CD4-positive, alpha-beta T cell (primary cell): Measurements from ENCODE around the gene CAPN15. TPM values are rescaled to one million over a fixed set of nuclear protein-coding genes. Genes with fewer than 3 reads are reported as not detected.

Experiments
- ATAC-seq: fragments of 200-7000 bp; cut with Tn5 transposase; one replicate; pipeline ENCODE4 v1.10.0; 2022; ENCODE audit warnings: mild to moderate bottlenecking; ENCODE audit not compliant: poor library complexity
- CTCF ChIA-PET: fragments of 350-600 bp; sonication (Branson Sonifier 250); formaldehyde crosslinking; loops from one replicate; lab custom pipeline; 2021; ENCODE audit warnings: antibody characterized with exemption, inconsistent platforms; lab: Charles Lee
- POLR2A ChIA-PET: fragments of 350-600 bp; sonication (Branson Sonifier 250); formaldehyde crosslinking; loops from one replicate; lab custom pipeline; 2021; ENCODE audit warnings: antibody characterized with exemption, inconsistent platforms; lab: Charles Lee
- DNase-seq, 14 experiments: peaks; one replicate each; pipeline ENCODE4 v3.0.0-alpha.2; 2013 to 2020; ENCODE audit warnings: mixed read lengths in 2 of 14
- H3K27ac ChIP-seq, 2 donors: one replicate each; pipeline versions ENCODE4 v1.5.1 to v1.7.0; 2013; ENCODE audit warnings: low read length in 2 of 2, low read depth in 1 of 2, mild to moderate bottlenecking in 1 of 2
- H3K27me3 ChIP-seq, 2 experiments: 1 replicate in 1 of 2; 2 replicates in 1 of 2; pipeline versions ENCODE4 v1.6.1 to v1.7.0; 2013; ENCODE audit warnings: low read length in 2 of 2, control low read depth in 1 of 2, mild to moderate bottlenecking in 1 of 2, moderate library complexity in 1 of 2; ENCODE audit not compliant: insufficient read depth in 2 of 2, control insufficient read depth in 1 of 2
- H3K36me3 ChIP-seq: one replicate; pipeline ENCODE4 v1.6.1; 2013; ENCODE audit warnings: low read length, control low read depth; ENCODE audit not compliant: insufficient read depth
- H3K4me1 ChIP-seq: one replicate; pipeline ENCODE4 v1.6.1; 2013; ENCODE audit warnings: low read length, control low read depth; ENCODE audit not compliant: insufficient read depth
- H3K4me3 ChIP-seq: one replicate; pipeline ENCODE4 v1.5.1; 2013; ENCODE audit warnings: mild to moderate bottlenecking, low read length, moderate library complexity
- H3K9me3 ChIP-seq, 2 experiments: 1 replicate in 1 of 2; 2 replicates in 1 of 2; pipeline versions ENCODE4 v1.6.1 to v1.7.0; 2013; ENCODE audit warnings: low read length in 2 of 2, mild to moderate bottlenecking in 2 of 2, control low read depth in 1 of 2, moderate library complexity in 1 of 2; ENCODE audit not compliant: control insufficient read depth in 1 of 2, insufficient read depth in 1 of 2
- H3K27ac Mint-ChIP-seq: one replicate; pipeline ENCODE4 v1.8.0; 2020; ENCODE audit warnings: mixed read lengths
- H3K27me3 Mint-ChIP-seq: one replicate; pipeline ENCODE4 v1.8.0; 2021; ENCODE audit warnings: mixed read lengths
- H3K36me3 Mint-ChIP-seq: one replicate; pipeline ENCODE4 v1.8.0; 2021; ENCODE audit warnings: low read depth, mixed read lengths
- H3K4me1 Mint-ChIP-seq: one replicate; pipeline ENCODE4 v1.8.0; 2021; ENCODE audit warnings: low read depth, mixed read lengths
- H3K4me3 Mint-ChIP-seq: one replicate; pipeline ENCODE4 v1.8.0; 2020; ENCODE audit warnings: mild to moderate bottlenecking, mixed read lengths
- H3K9me3 Mint-ChIP-seq: one replicate; pipeline ENCODE4 v1.8.0; 2020; ENCODE audit warnings: mixed read lengths
- CTCF ChIP-seq: fragments of 200-600 bp; IDR thresholded peaks from one replicate; pipeline ENCODE4 v1.8.0; 2022; ENCODE audit warnings: antibody characterized with exemption, mild to moderate bottlenecking
- intact Hi-C, 2 experiments: fragments of 100-400 bp; cut with DNase I in 1 of 2; cut with micrococcal nuclease in 1 of 2; formaldehyde crosslinking; loops; one replicate each; pipeline versions ENCODE4 v1.15.1 to v1.9.0; 2023 to 2025; cut with DNase I, micrococcal nuclease
- total RNA-seq, 174 experiments: library from RNA in 2 of 174; stranded (reverse) in 2 of 174; gene quantifications; one replicate each; pipeline ENCODE4 v1.2.3 and lab custom pipeline; 2021 to 2026

CAPN15 gene
- total RNA-seq, 2 experiments from 2014 or later = 35.5 to 36.9 TPM

GRCh38 chr16:575354-576196 is 48.1 kb downstream of the CAPN15 start:
- intact Hi-C loops = no loop called here
- Histone ChIP-seq H3K27me3 (no peaks in the 10 kb centered on the region), H3K4me1 (peaks cover 14% of the 10 kb centered on the region), H3K36me3 (peaks cover 6% of the 10 kb centered on the region), H3K27ac (no peak overlapping the region), H3K4me3 (no peak overlapping the region), H3K9me3 (no peaks in the 10 kb centered on the region)
- Mint-ChIP-seq H3K36me3 (peaks cover 4% of the 10 kb centered on the region), H3K27me3 (no peaks in the 10 kb centered on the region), H3K4me3 (no peak overlapping the region), H3K27ac (no peak overlapping the region), H3K4me1 (peaks cover 15% of the 10 kb centered on the region), H3K9me3 (no peaks in the 10 kb centered on the region)
- no peak for DNase-seq
- ATAC-seq = no peak
- ChIA-PET CTCF (no interaction called here), POLR2A (no interaction called here)
- no peak for TF ChIP-seq CTCF

GRCh38 chr16:576197-576822 is 48.8 kb downstream of the CAPN15 start:
- Histone ChIP-seq H3K27ac (no peak overlapping the region), H3K4me1 (peaks cover 7% of the 10 kb centered on the region), H3K27me3 (no peaks in the 10 kb centered on the region), H3K36me3 (peaks cover 6% of the 10 kb centered on the region), H3K4me3 (no peak overlapping the region), H3K9me3 (no peaks in the 10 kb centered on the region)
- no peaks in the 10 kb centered on the region for H3K36me3 Mint-ChIP-seq
- CTCF ChIA-PET = no interaction called here
- peaks cover 8% of the 10 kb centered on the region for H3K4me1 Mint-ChIP-seq
- intact Hi-C loops = no loop called here
- ATAC-seq (no peak), DNase-seq (no peak)
- H3K9me3 Mint-ChIP-seq = no peaks in the 10 kb centered on the region
- no peak for TF ChIP-seq CTCF
- no peaks in the 10 kb centered on the region for H3K27me3 Mint-ChIP-seq
- no peak overlapping the region for H3K4me3 Mint-ChIP-seq
- no peak overlapping the region for H3K27ac Mint-ChIP-seq
- POLR2A ChIA-PET = interaction anchor here (0.9 to 1.2 kb wide), 3 partner anchors 12 to 119 kb away, joined by 3 to 6 read pairs (median 3); no protein-coding TSS in a partner anchor

GRCh38 chr16:576823-577201 is 49.3 kb downstream of the CAPN15 start:
- POLR2A ChIA-PET = interaction anchor here (0.9 to 1.2 kb wide), 3 partner anchors 12 to 119 kb away, joined by 3 to 6 read pairs (median 3); no protein-coding TSS in a partner anchor
- Histone ChIP-seq H3K27ac (no peak overlapping the region), H3K36me3 (peaks cover 6% of the 10 kb centered on the region), H3K27me3 (no peaks in the 10 kb centered on the region), H3K4me1 (peaks cover 4% of the 10 kb centered on the region), H3K4me3 (no peak overlapping the region), H3K9me3 (no peaks in the 10 kb centered on the region)
- TF ChIP-seq CTCF = no peak
- no peak overlapping the region for H3K27ac Mint-ChIP-seq
- no peaks in the 10 kb centered on the region for H3K36me3 Mint-ChIP-seq
- no peak overlapping the region for H3K4me3 Mint-ChIP-seq
- DNase-seq = no peak
- no peaks in the 10 kb centered on the region for H3K9me3 Mint-ChIP-seq
- no peaks in the 10 kb centered on the region for H3K27me3 Mint-ChIP-seq
- H3K4me1 Mint-ChIP-seq = peaks cover 3% of the 10 kb centered on the region
- CTCF ChIA-PET = no interaction called here
- ATAC-seq = no peak
- intact Hi-C loops = no loop called here
